ENCODE data around the gene SYCP3.

- TF ChIP-seq RAD21 (CRISPR knock-in tag; IDR thresholded peaks at IDR 0.05) = no peak; the same call in 1 of the 2 replicates
- TF ChIP-seq ZNF562 (CRISPR knock-in tag; IDR thresholded peaks at IDR 0.05; ENCODE audit: borderline replicate concordance) = no peak
- no peak for TF ChIP-seq ZNF280B (CRISPR knock-in tag; IDR thresholded peaks at IDR 0.05; ENCODE audit: borderline replicate concordance)
- no peak for TF ChIP-seq ZBTB43 (CRISPR knock-in tag; conservative IDR thresholded peaks at IDR 0.05)
- no peak for TF ChIP-seq GMEB1 (CRISPR knock-in tag; IDR thresholded peaks at IDR 0.05; ENCODE audit: borderline replicate concordance)
- TF ChIP-seq CTCF (CRISPR knock-in tag; IDR thresholded peaks at IDR 0.05) = no peak
- TF ChIP-seq FOXP4 (CRISPR knock-in tag; IDR thresholded peaks at IDR 0.05) = no peak
- no peak for TF ChIP-seq KDM5B (CRISPR knock-in tag; IDR thresholded peaks at IDR 0.05; ENCODE audit: borderline replicate concordance)
- no peak for TF ChIP-seq ZNF773 (CRISPR knock-in tag; IDR thresholded peaks at IDR 0.05; ENCODE audit: borderline replicate concordance)
- no peak for TF ChIP-seq ZNF724P (CRISPR knock-in tag; IDR thresholded peaks at IDR 0.05; ENCODE audit: borderline replicate concordance)
Observed at GRCh38 chr12:101749657-101750056, 10.4 kb upstream of the SYCP3 start.
